Body of pancreas (tissue), 4 donors: ENCODE measurements around the gene RWDD4.

Experiments
- CTCF ChIP-seq, 7 experiments: fragments of 450-650 bp in 4 of 7; fragments of 200-600 bp in 3 of 7; sonication (generic) in 3 of 7; IDR thresholded peaks; one replicate each; pipeline ENCODE4 v1.5.1; 2016 to 2019; ENCODE audit warnings: antibody characterized with exemption in 7 of 7
- POLR2A ChIP-seq, 3 donors: fragments of 450-650 bp; IDR thresholded peaks; one replicate each; pipeline ENCODE4 v1.6.1; 2016; ENCODE audit warnings: antibody characterized with exemption in 3 of 3, mild to moderate bottlenecking in 2 of 3

DNA sequence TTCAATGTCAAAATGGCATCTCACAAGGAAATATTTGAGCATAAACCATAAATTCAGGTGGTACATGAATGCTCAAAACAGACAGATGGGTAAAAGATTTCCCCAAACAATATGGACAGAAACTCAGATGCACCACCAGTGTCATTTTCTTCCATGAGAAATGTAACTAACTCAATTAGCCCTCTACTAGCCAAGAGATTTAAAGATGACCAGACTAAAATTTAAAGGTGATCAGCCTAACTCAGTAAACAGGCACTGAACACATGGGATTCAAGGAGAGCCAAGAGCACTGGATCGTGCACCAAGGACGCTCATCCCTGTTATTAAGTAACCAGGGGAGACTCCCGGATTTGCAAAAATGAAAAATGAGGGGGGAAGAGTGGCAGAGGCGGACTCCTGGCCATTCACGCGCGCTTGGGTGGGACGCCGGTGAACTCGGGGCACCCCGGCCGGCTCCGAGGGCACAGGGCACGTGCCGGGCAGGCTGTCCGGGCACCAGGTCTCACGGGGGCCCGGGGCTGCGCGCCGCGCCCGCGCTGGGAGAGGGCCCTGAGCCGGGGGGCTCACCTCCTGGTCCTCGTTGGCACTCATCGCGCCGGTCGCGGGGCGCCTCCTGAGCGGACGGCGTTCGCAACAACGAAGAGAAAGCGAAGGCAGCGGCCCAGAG, 490 bp downstream of the RWDD4 start:
- TF ChIP-seq POLR2A (IDR thresholded peaks at IDR 0.05), result no peak
- no peak for TF ChIP-seq CTCF (IDR thresholded peaks at IDR 0.05)
